AG04450 (cell line): ENCODE data around the gene TULP4. TPM values are rescaled to one million over a fixed set of nuclear protein-coding genes. Genes with fewer than 3 reads are reported as not detected.

Experiments used
- CTCF ChIA-PET: fragments of 300-600, 350-600 bp; formaldehyde crosslinking; extraction: SDS; loops from one replicate; lab custom pipeline; 2022; ENCODE audit warnings: antibody characterized with exemption, inconsistent platforms; lab: Charles Lee
- POLR2A ChIA-PET: fragments of 350-600 bp; formaldehyde crosslinking; extraction: SDS; loops from one replicate; lab custom pipeline; 2021; ENCODE audit warnings: antibody characterized with exemption, inconsistent platforms; lab: Yijun Ruan, JAX
- DNase-seq: peaks from one replicate; pipeline ENCODE4 v3.0.0-alpha.2; 2011; ENCODE audit warnings: low read depth, low spot score
- H3K27ac ChIP-seq: one replicate; pipeline ENCODE4 v1.5.1; 2012; ENCODE audit warnings: low read depth, low read length, control low read depth
- H3K27me3 ChIP-seq: one replicate; pipeline ENCODE4 v1.6.0; 2012; ENCODE audit warnings: low read length; ENCODE audit not compliant: control insufficient read depth, insufficient read depth
- H3K4me3 ChIP-seq: 2 replicates; pipeline ENCODE4 v1.5.1; 2011; ENCODE audit warnings: mild to moderate bottlenecking, low read depth, low read length, control low read depth
- H3K9me3 ChIP-seq: 2 replicates; pipeline ENCODE4 v1.5.1; 2012; ENCODE audit warnings: low read length; ENCODE audit not compliant: control insufficient read depth, insufficient read depth
- polyA plus RNA-seq: library from polyadenylated mRNA; depleted of rRNA; stranded (reverse); fragments of >200 nt; gene quantifications from 2 replicates; pipeline ENCODE4 v1.2.3, GENCODE V29; 2011
- TF ChIP-seq, protein P1 (sequence below): IDR thresholded peaks from 2 replicates; pipeline ENCODE4 v1.5.1; 2011; ENCODE audit warnings: low read depth, low read length, control low read depth, inconsistent platforms

TULP4 gene
- polyA plus RNA-seq, 1 experiment: 15.9 TPM

- CTCF ChIA-PET: no interaction called here
- POLR2A ChIA-PET: no interaction called here
- no peak for DNase-seq
- TF ChIP-seq, protein P1, sequence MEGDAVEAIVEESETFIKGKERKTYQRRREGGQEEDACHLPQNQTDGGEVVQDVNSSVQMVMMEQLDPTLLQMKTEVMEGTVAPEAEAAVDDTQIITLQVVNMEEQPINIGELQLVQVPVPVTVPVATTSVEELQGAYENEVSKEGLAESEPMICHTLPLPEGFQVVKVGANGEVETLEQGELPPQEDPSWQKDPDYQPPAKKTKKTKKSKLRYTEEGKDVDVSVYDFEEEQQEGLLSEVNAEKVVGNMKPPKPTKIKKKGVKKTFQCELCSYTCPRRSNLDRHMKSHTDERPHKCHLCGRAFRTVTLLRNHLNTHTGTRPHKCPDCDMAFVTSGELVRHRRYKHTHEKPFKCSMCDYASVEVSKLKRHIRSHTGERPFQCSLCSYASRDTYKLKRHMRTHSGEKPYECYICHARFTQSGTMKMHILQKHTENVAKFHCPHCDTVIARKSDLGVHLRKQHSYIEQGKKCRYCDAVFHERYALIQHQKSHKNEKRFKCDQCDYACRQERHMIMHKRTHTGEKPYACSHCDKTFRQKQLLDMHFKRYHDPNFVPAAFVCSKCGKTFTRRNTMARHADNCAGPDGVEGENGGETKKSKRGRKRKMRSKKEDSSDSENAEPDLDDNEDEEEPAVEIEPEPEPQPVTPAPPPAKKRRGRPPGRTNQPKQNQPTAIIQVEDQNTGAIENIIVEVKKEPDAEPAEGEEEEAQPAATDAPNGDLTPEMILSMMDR: no peak
- Histone ChIP-seq H3K4me3 (no peak overlapping the region), H3K27ac (no peak overlapping the region), H3K27me3 (no peaks in the 10 kb centered on the region), H3K9me3 (no peaks in the 10 kb centered on the region; the same call in none of the 2 replicates)
Observed at GRCh38 chr6:158405933-158406332, 93.7 kb downstream of the TULP4 start.

- Histone ChIP-seq H3K27ac (no peak overlapping the region), H3K4me3 (no peak overlapping the region), H3K9me3 (no peaks in the 10 kb centered on the region; the same call in none of the 2 replicates), H3K27me3 (no peaks in the 10 kb centered on the region)
- ChIA-PET POLR2A (no interaction called here), CTCF (interaction anchor here (1.8 kb wide), 1 partner anchor 186 kb away, joined by 7 read pairs; no protein-coding TSS in a partner anchor)
- TF ChIP-seq, protein P1: no peak
- DNase-seq: no peak
Observed at GRCh38 chr6:158406736-158407135, 94.5 kb downstream of the TULP4 start.

DNA sequence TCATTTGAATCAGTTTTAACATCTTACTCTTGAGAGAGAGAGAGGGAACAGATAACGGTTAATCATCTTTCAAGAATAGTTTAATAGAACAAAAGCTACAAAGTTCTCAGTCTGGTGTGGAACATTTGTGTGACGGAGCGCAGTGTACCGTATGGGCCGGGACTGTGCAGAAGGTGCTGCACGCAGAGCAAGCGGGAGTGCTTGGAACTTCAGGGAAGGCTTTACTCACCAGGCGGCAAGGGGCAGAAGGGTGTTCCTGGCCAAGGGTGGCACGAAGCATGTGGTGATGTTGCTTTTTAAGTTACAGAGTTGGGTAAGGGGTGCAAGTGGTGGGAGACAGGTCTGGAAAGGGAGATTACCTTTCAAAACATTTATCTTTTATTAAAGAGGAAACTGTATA lies 95.7 kb downstream of the TULP4 start:
- no peaks in the 10 kb centered on the region for H3K27me3 ChIP-seq
- ChIA-PET POLR2A (no interaction called here), CTCF (interaction anchor here (0.5 to 1.8 kb wide), 2 partner anchors 187 to 237 kb away, joined by 3 to 7 read pairs; partner anchors contain the start of gene DYNLT1)
- no peaks in the 10 kb centered on the region; the same call in none of the 2 replicates for H3K9me3 ChIP-seq
- H3K27ac ChIP-seq: no peak overlapping the region
- H3K4me3 ChIP-seq: no peak overlapping the region
- no peak for DNase-seq
- TF ChIP-seq, protein P1: no peak

- Histone ChIP-seq H3K27ac (no peak overlapping the region), H3K9me3 (no peaks in the 10 kb centered on the region; the same call in none of the 2 replicates), H3K4me3 (no peak overlapping the region), H3K27me3 (no peaks in the 10 kb centered on the region)
- ChIA-PET POLR2A (no interaction called here), CTCF (interaction anchor here (1.3 to 1.8 kb wide), 2 partner anchors 188 kb away, joined by 5 to 7 read pairs; no protein-coding TSS in a partner anchor)
- TF ChIP-seq, protein P1: no peak
- no peak for DNase-seq
Observed at GRCh38 chr6:158408552-158409130, 96.4 kb downstream of the TULP4 start.

DNA sequence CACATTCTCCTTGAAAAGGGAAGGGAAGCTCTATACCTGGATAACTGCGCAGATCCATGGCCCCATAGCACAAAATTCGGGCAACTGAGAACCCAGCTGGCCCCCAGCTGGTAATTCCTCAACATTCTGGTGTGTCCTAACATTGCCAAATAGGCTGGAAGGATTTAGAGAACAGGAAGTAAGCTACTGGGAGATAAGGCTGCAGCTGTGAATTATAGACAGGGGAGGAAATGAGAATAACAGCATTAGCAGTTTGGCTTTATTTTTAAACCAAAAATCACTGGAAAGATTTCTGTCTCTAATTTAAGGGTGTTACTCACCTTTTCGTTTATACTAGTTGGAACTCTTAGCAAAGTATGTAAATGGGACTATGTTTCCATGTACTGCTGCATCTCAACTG lies 97.2 kb downstream of the TULP4 start:
- H3K4me3 ChIP-seq: no peak overlapping the region
- no peaks in the 10 kb centered on the region; the same call in none of the 2 replicates for H3K9me3 ChIP-seq
- TF ChIP-seq, protein P1: no peak
- POLR2A ChIA-PET: no interaction called here
- H3K27ac ChIP-seq: peak overlapping the region; percentile 11
- no peak for DNase-seq
- CTCF ChIA-PET: interaction anchor here (1.3 kb wide), 1 partner anchor 188 kb away, joined by 5 read pairs; no protein-coding TSS in a partner anchor
- no peaks in the 10 kb centered on the region for H3K27me3 ChIP-seq
